CD4-positive, alpha-beta T cell treated with Interleukin-10 for 1 hour (primary cell): ENCODE data around the gene CEL.
"Not testable (repeated sequence)": the region's sequence is repeated elsewhere in the genome, so short reads cannot be mapped to it uniquely, and the experiment has no call there.

Experiments used
- DNase-seq: peaks from one replicate; pipeline ENCODE4 v3.0.0-alpha.2; 2020

The CEL gene

GRCh38 chr9:133087429-133088145 is 25.8 kb downstream of the CEL start:
- no peak for DNase-seq

GRCh38 chr9:133088146-133088750 is 26.5 kb downstream of the CEL start:
- no peak for DNase-seq

- no peak for DNase-seq
Observed at GRCh38 chr9:133088756-133089155, 27.0 kb downstream of the CEL start.

- no peak for DNase-seq
Observed at GRCh38 chr9:133089271-133089671, 27.5 kb downstream of the CEL start.

GRCh38 chr9:133090187-133090586 is 28.4 kb downstream of the CEL start:
- DNase-seq: no peak

- no peak for DNase-seq
Observed at GRCh38 chr9:133090752-133091385, 29.1 kb downstream of the CEL start.

- DNase-seq: not testable (repeated sequence)
Observed at GRCh38 chr9:133094351-133094750, 32.6 kb downstream of the CEL start.

- no peak for DNase-seq
Observed at GRCh38 chr9:133094842-133095393, 33.1 kb downstream of the CEL start.

- no peak for DNase-seq
Observed at GRCh38 chr9:133098104-133098754, 36.4 kb downstream of the CEL start.

- DNase-seq: no peak
Observed at GRCh38 chr9:133098871-133099270, 37.1 kb downstream of the CEL start.

GRCh38 chr9:133099726-133100505 is 38.1 kb downstream of the CEL start:
- no peak for DNase-seq

- DNase-seq: no peak
Observed at GRCh38 chr9:133100506-133101355, 39.0 kb downstream of the CEL start.

GRCh38 chr9:133101356-133102189 is 39.8 kb downstream of the CEL start:
- no peak for DNase-seq

GRCh38 chr9:133102190-133103021 is 40.6 kb downstream of the CEL start:
- DNase-seq: no peak

GRCh38 chr9:133103183-133103986 is 41.6 kb downstream of the CEL start:
- DNase-seq: peak; percentile 61

- no peak for DNase-seq
Observed at GRCh38 chr9:133103987-133104505, 42.3 kb downstream of the CEL start.

- no peak for DNase-seq
Observed at GRCh38 chr9:133104718-133105460, 43.1 kb downstream of the CEL start.

GRCh38 chr9:133105461-133105770 is 43.6 kb downstream of the CEL start:
- DNase-seq: no peak
